HepG2 (cell line): Measurements from ENCODE around the gene TCEA3. TPM values are rescaled to one million over a fixed set of nuclear protein-coding genes. Genes with fewer than 3 reads are reported as not detected.

Experiments used
- AGO2 ChIP-seq: fragments of 200-400 bp; formaldehyde crosslinking; optimal IDR thresholded peaks from 2 replicates; pipeline ENCODE3; 2017; ENCODE audit warnings: mild to moderate bottlenecking, low read depth, low read length, moderate library complexity
- HNRNPH1 ChIP-seq: fragments of 200-400 bp; formaldehyde crosslinking; optimal IDR thresholded peaks from 2 replicates; pipeline ENCODE3; 2017; ENCODE audit warnings: mild to moderate bottlenecking, low read depth, low read length
- MATR3 ChIP-seq: sonication (generic); formaldehyde crosslinking; IDR thresholded peaks from 2 replicates; pipeline ENCODE4 v1.4.0; 2020; ENCODE audit warnings: missing genetic modification reagents
- NAIF1 ChIP-seq: sonication (generic); formaldehyde crosslinking; IDR thresholded peaks from 2 replicates; pipeline ENCODE4 v1.5.0; 2020; ENCODE audit warnings: mild to moderate bottlenecking, missing genetic modification reagents, borderline replicate concordance
- PHF20 ChIP-seq: sonication (generic); formaldehyde crosslinking; IDR thresholded peaks from 2 replicates; pipeline ENCODE4 v1.5.0; 2020; ENCODE audit warnings: mild to moderate bottlenecking, missing genetic modification reagents
- SOX6 ChIP-seq, 2 experiments: fragments of 450-650 bp in 1 of 2; sonication (generic) in 1 of 2; formaldehyde crosslinking in 1 of 2; IDR thresholded peaks; 2 replicates each; pipeline versions ENCODE4 v1.4.0 to v1.6.1; 2017 to 2020; ENCODE audit warnings: antibody characterized with exemption in 1 of 2, mild to moderate bottlenecking in 1 of 2, missing genetic modification reagents in 1 of 2
- THAP11 ChIP-seq: IDR thresholded peaks from 2 replicates; pipeline ENCODE4 v1.6.1; 2016; ENCODE audit warnings: missing biosample characterization, missing genetic modification reagents
- ZFP41 ChIP-seq: sonication (generic); formaldehyde crosslinking; IDR thresholded peaks from 2 replicates; pipeline ENCODE4 v1.4.0; 2020; ENCODE audit warnings: mild to moderate bottlenecking, missing genetic modification reagents, borderline replicate concordance
- ZMAT5 ChIP-seq: sonication (generic); formaldehyde crosslinking; IDR thresholded peaks from 2 replicates; pipeline ENCODE4 v1.5.0; 2020; ENCODE audit warnings: mild to moderate bottlenecking, low read depth, missing genetic modification reagents, borderline replicate concordance
- ZNF512 ChIP-seq: sonication (generic); formaldehyde crosslinking; IDR thresholded peaks from 2 replicates; pipeline ENCODE4 v1.4.0; 2020; ENCODE audit warnings: mild to moderate bottlenecking, missing genetic modification reagents
- ZNF564 ChIP-seq: sonication (generic); formaldehyde crosslinking; IDR thresholded peaks from 2 replicates; pipeline ENCODE4 v1.8.1; 2023; ENCODE audit warnings: mild to moderate bottlenecking, missing genetic modification reagents
- polyA plus RNA-seq, 8 experiments: library from polyadenylated mRNA; depleted of rRNA in 3 of 8; stranded (reverse) in 7 of 8; unstranded in 1 of 8; fragments of >200 nt; fragmentation: Illumina TruSeq in 4 of 8; extraction: Trizol in 4 of 8; gene quantifications; 2 replicates each; pipeline versions ENCODE4 v1.2.1 to v1.2.3, GENCODE V29; 2011 to 2016; ENCODE audit warnings: low read depth in 4 of 8, missing spikeins in 1 of 8, mixed read lengths in 1 of 8; ENCODE audit not compliant: insufficient read depth in 1 of 8
- total RNA-seq, 5 experiments: library from RNA; depleted of rRNA; stranded (reverse); fragments of >200 nt; fragmentation: Illumina TruSeq; extraction: Trizol; gene quantifications; 2 replicates each; pipeline ENCODE4 v1.2.3, GENCODE V29; 2016; ENCODE audit warnings: low read depth in 1 of 5
- TF ChIP-seq, protein P1 (sequence below): sonication (generic); formaldehyde crosslinking; IDR thresholded peaks from 2 replicates; pipeline ENCODE4 v1.4.0; 2020; ENCODE audit warnings: missing genetic modification reagents, borderline replicate concordance
- TF ChIP-seq, protein P2 (sequence below): sonication (generic); formaldehyde crosslinking; conservative IDR thresholded peaks from 2 replicates; pipeline ENCODE4 v1.8.0; 2022; ENCODE audit warnings: low read depth, missing genetic modification reagents
- TF ChIP-seq, protein P3 (sequence below): sonication (generic); formaldehyde crosslinking; IDR thresholded peaks from 2 replicates; pipeline ENCODE4 v1.5.0; 2020; ENCODE audit warnings: missing genetic modification reagents

The TCEA3 gene
- total and polyA plus RNA-seq, 2 of the 13 experiments (the other 11 are each of a cell fraction or from before 2014, with no cell fraction given), result 55.5 to 84.6 TPM

- TF ChIP-seq, protein P1, sequence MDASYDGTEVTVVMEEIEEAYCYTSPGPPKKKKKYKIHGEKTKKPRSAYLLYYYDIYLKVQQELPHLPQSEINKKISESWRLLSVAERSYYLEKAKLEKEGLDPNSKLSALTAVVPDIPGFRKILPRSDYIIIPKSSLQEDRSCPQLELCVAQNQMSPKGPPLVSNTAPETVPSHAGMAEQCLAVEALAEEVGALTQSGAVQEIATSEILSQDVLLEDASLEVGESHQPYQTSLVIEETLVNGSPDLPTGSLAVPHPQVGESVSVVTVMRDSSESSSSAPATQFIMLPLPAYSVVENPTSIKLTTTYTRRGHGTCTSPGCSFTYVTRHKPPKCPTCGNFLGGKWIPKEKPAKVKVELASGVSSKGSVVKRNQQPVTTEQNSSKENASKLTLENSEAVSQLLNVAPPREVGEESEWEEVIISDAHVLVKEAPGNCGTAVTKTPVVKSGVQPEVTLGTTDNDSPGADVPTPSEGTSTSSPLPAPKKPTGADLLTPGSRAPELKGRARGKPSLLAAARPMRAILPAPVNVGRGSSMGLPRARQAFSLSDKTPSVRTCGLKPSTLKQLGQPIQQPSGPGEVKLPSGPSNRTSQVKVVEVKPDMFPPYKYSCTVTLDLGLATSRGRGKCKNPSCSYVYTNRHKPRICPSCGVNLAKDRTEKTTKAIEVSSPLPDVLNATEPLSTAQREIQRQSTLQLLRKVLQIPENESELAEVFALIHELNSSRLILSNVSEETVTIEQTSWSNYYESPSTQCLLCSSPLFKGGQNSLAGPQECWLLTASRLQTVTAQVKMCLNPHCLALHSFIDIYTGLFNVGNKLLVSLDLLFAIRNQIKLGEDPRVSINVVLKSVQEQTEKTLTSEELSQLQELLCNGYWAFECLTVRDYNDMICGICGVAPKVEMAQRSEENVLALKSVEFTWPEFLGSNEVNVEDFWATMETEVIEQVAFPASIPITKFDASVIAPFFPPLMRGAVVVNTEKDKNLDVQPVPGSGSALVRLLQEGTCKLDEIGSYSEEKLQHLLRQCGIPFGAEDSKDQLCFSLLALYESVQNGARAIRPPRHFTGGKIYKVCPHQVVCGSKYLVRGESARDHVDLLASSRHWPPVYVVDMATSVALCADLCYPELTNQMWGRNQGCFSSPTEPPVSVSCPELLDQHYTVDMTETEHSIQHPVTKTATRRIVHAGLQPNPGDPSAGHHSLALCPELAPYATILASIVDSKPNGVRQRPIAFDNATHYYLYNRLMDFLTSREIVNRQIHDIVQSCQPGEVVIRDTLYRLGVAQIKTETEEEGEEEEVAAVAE, result peak; percentile 28; the same call in 1 of the 2 replicates
- TF ChIP-seq, protein P2, sequence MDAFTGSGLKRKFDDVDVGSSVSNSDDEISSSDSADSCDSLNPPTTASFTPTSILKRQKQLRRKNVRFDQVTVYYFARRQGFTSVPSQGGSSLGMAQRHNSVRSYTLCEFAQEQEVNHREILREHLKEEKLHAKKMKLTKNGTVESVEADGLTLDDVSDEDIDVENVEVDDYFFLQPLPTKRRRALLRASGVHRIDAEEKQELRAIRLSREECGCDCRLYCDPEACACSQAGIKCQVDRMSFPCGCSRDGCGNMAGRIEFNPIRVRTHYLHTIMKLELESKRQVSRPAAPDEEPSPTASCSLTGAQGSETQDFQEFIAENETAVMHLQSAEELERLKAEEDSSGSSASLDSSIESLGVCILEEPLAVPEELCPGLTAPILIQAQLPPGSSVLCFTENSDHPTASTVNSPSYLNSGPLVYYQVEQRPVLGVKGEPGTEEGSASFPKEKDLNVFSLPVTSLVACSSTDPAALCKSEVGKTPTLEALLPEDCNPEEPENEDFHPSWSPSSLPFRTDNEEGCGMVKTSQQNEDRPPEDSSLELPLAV (CRISPR knock-in tag), result no peak
- no peak for TF ChIP-seq SOX6 (IDR thresholded peaks at IDR 0.05)
- TF ChIP-seq SOX6 (CRISPR knock-in tag; IDR thresholded peaks at IDR 0.05), result peak; percentile 49; the same call in 1 of the 2 replicates
- TF ChIP-seq ZFP41 (CRISPR knock-in tag), result 0 out of 2 replicates have a peak, but pooled peaks have one; percentile 60
- TF ChIP-seq ZNF512 (CRISPR knock-in tag), result no peak
- no peak for TF ChIP-seq NAIF1 (CRISPR knock-in tag)
- no peak for TF ChIP-seq ZNF564 (CRISPR knock-in tag)
- TF ChIP-seq, protein P3, sequence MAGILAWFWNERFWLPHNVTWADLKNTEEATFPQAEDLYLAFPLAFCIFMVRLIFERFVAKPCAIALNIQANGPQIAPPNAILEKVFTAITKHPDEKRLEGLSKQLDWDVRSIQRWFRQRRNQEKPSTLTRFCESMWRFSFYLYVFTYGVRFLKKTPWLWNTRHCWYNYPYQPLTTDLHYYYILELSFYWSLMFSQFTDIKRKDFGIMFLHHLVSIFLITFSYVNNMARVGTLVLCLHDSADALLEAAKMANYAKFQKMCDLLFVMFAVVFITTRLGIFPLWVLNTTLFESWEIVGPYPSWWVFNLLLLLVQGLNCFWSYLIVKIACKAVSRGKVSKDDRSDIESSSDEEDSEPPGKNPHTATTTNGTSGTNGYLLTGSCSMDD (CRISPR knock-in tag), result no peak
- no peak for TF ChIP-seq MATR3 (CRISPR knock-in tag)
- TF ChIP-seq PHF20, result no peak
- no peak for TF ChIP-seq HNRNPH1
- no peak for TF ChIP-seq AGO2
- no peak for TF ChIP-seq THAP11 (CRISPR knock-in tag)
- TF ChIP-seq ZMAT5 (CRISPR knock-in tag), result no peak
These were observed 894 bp downstream of the TCEA3 start (continued) for GRCh38 chr1:23423415-23424292.
